B cell (primary cell): ENCODE data around the gene TEKT3.

Experiments used
- CTCF ChIP-seq: fragments of 200-600 bp; IDR thresholded peaks from one replicate; pipeline ENCODE4 v1.8.0; 2022; ENCODE audit warnings: antibody characterized with exemption, mild to moderate bottlenecking
- EZH2 ChIP-seq: IDR thresholded peaks from 2 replicates; pipeline ENCODE4 v1.6.1; 2012; ENCODE audit warnings: borderline replicate concordance, low read depth, mild to moderate bottlenecking, moderate library complexity, low read length; ENCODE audit not compliant: insufficient read depth, poor library complexity, severe bottlenecking

- TF ChIP-seq EZH2 = no peak
- no peak for TF ChIP-seq CTCF
These were observed 83.4 kb downstream of the TEKT3 start for GRCh38 chr17:15257796-15258512.
